RWPE2 (cell line): ENCODE results near the gene FAM107B.

Experiments
- ATAC-seq: fragments of 200-7000 bp; cut with Tn5 transposase; 3 replicates; pipeline ENCODE4 v1.9.1; 2021; ENCODE audit warnings: low read depth
- DNase-seq: peaks from one replicate; pipeline ENCODE4 v3.0.0-alpha.2; 2020; ENCODE audit warnings: low spot score
- H3K27ac ChIP-seq: fragments of 450-650 bp; 2 replicates; pipeline ENCODE4 v1.5.1; 2017; ENCODE audit warnings: mild to moderate bottlenecking; ENCODE audit not compliant: poor library complexity, severe bottlenecking
- H3K27me3 ChIP-seq: fragments of 250-450 bp; sonication (Bioruptor Pico); 2 replicates; pipeline ENCODE4 v1.5.1; 2021; ENCODE audit warnings: mild to moderate bottlenecking, moderate library complexity; ENCODE audit not compliant: insufficient read depth, poor library complexity, severe bottlenecking
- H3K36me3 ChIP-seq: fragments of 250-450 bp; sonication (Bioruptor Pico); 2 replicates; pipeline ENCODE4 v1.5.1; 2020; ENCODE audit warnings: low read depth, mild to moderate bottlenecking, moderate library complexity
- H3K4me1 ChIP-seq: fragments of 250-450 bp; sonication (Bioruptor Pico); 2 replicates; pipeline ENCODE4 v1.5.1; 2021; ENCODE audit warnings: mild to moderate bottlenecking, moderate library complexity; ENCODE audit not compliant: insufficient read depth, poor library complexity, severe bottlenecking
- H3K4me3 ChIP-seq: fragments of 250-450 bp; sonication (Bioruptor Pico); 2 replicates; pipeline ENCODE4 v1.5.1; 2021; ENCODE audit warnings: mild to moderate bottlenecking, moderate library complexity; ENCODE audit not compliant: severe bottlenecking
- H3K9me3 ChIP-seq: fragments of 250-450 bp; sonication (Bioruptor Pico); 2 replicates; pipeline ENCODE4 v1.5.1; 2021; ENCODE audit warnings: mild to moderate bottlenecking, moderate library complexity; ENCODE audit not compliant: severe bottlenecking
- TF ChIP-seq, protein P1 (sequence below): fragments of 450-650 bp; IDR thresholded peaks from one replicate; pipeline ENCODE4 v1.5.1; 2017; ENCODE audit warnings: mild to moderate bottlenecking, moderate library complexity; ENCODE audit not compliant: poor library complexity, severe bottlenecking

FAM107B gene

DNA sequence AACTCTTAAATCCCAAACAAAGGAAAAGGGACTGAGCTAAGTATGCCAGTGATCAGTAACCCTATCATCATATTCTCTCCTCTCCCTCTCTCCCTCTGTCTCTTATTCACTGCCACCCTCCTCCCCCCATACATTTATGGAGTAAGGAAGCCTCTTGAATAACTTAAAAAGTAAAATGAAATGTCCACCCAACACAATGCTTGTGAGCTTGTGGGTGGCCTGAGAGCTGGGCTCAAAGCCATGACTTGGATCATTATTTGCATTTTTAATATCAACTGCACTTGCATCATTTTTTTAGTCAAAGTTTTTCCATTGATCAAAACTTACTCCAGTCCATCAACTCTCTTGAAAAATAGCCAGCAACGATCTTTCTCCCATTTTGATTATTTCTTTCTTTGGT lies 46.8 kb downstream of the FAM107B start:
- no peak overlapping the region for H3K4me3 ChIP-seq
- no peaks in the 10 kb centered on the region for H3K9me3 ChIP-seq
- H3K27me3 ChIP-seq = no peaks in the 10 kb centered on the region
- no peak for ATAC-seq
- TF ChIP-seq, protein P1, sequence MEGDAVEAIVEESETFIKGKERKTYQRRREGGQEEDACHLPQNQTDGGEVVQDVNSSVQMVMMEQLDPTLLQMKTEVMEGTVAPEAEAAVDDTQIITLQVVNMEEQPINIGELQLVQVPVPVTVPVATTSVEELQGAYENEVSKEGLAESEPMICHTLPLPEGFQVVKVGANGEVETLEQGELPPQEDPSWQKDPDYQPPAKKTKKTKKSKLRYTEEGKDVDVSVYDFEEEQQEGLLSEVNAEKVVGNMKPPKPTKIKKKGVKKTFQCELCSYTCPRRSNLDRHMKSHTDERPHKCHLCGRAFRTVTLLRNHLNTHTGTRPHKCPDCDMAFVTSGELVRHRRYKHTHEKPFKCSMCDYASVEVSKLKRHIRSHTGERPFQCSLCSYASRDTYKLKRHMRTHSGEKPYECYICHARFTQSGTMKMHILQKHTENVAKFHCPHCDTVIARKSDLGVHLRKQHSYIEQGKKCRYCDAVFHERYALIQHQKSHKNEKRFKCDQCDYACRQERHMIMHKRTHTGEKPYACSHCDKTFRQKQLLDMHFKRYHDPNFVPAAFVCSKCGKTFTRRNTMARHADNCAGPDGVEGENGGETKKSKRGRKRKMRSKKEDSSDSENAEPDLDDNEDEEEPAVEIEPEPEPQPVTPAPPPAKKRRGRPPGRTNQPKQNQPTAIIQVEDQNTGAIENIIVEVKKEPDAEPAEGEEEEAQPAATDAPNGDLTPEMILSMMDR = no peak
- H3K27ac ChIP-seq = no peak overlapping the region
- no peak for DNase-seq
- no peaks in the 10 kb centered on the region for H3K4me1 ChIP-seq
- no peaks in the 10 kb centered on the region for H3K36me3 ChIP-seq

DNA sequence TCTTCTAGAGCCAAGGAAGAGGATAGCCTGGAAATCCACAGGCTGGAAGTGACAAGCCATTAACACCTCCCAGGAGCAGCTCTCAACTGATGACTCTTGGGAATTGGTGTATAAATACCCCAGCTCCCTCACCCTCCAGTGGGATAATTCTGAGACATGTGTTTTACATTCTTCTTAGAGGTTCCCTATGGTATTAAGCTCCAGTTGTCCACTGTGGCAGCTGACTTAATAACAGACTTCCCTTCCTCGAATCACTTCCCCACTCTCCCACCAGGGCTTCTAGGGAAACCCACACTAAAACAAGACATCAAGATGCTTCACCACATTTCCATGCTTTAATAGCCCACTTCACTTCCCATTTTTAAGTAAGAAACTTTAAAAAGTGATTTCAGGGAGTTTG lies 47.2 kb downstream of the FAM107B start:
- Histone ChIP-seq H3K9me3 (no peaks in the 10 kb centered on the region), H3K27me3 (no peaks in the 10 kb centered on the region), H3K27ac (no peak overlapping the region), H3K4me3 (no peak overlapping the region), H3K36me3 (no peaks in the 10 kb centered on the region), H3K4me1 (no peaks in the 10 kb centered on the region)
- DNase-seq (no peak), ATAC-seq (no peak)
- TF ChIP-seq, protein P1 = no peak

DNA sequence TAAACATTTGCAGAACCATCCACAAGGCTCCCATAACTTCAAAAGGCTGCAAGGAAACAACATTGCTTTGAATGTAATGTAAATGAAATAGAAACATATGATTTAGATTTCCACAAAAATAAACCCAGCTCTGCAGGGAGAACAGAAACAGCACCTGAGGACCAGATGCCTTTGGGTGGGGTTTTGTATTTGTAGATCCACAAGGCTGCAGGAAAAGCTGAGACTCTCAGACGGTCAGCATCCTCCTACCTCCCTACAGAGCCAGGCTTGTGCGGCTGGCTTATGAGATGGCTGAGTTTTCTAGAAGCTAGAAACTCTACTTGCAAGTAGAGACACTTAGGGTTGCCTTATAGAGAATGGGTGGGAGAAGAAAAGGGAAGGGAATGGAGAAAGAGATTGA lies 49.8 kb downstream of the FAM107B start:
- H3K27ac ChIP-seq = no peak overlapping the region
- TF ChIP-seq, protein P1 = no peak
- ATAC-seq = no peak
- H3K36me3 ChIP-seq = no peaks in the 10 kb centered on the region
- no peak overlapping the region for H3K4me3 ChIP-seq
- no peaks in the 10 kb centered on the region for H3K4me1 ChIP-seq
- no peaks in the 10 kb centered on the region for H3K27me3 ChIP-seq
- DNase-seq = no peak
- H3K9me3 ChIP-seq = no peaks in the 10 kb centered on the region

DNA sequence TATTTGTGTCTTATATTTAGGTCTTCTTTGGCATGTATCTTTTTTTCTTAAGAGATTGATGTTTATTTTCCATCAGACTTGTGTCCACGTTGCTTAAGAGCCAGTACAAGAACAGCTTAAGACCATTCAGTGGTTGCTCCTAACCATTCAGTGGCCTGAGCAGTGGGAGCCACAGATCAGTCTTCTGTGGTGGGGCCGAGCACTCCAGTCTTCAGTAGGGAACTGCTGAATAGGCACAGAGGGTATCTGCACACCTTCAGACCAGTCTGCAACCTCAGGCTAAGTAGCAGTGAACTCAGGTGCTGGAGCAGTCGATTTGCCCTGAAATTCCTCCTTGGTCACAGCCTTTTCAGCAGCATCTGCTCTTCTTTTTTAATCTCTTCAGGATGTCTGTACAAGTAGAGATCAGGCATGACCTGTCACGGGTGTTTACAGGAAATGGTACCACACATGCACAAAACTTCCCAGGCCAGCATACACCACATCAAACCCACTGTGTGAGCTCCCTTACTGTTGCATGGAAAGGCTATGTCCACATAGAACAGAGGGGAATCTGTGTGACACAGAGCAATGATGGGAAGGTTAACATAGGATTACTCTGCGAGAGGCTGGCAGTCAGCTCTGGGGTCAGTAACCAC lies 51.5 kb downstream of the FAM107B start:
- Histone ChIP-seq H3K27ac (no peak overlapping the region), H3K9me3 (no peaks in the 10 kb centered on the region), H3K27me3 (no peaks in the 10 kb centered on the region), H3K4me1 (no peaks in the 10 kb centered on the region), H3K4me3 (no peak overlapping the region), H3K36me3 (no peaks in the 10 kb centered on the region)
- TF ChIP-seq, protein P1 = no peak
- DNase-seq (no peak), ATAC-seq (no peak)

DNA sequence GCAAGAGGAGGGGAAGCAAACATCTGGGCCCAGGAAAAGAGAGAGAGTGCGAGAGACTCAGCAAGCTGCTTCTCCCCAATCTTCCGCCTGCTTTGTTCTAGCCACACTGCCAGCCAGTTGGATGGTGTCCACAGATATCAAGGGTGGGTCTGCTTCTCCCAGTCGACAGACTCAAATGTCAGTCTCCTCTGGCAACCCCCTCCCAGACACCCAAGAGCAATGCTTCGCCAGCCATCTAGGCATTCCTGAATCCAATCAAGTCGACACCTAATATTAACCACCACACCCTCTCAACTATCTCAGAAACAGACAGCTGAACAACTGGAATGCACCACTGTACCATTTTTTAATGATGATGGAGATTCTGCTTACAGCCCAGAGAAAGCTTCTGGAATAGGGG lies 57.1 kb downstream of the FAM107B start:
- no peak overlapping the region for H3K4me3 ChIP-seq
- no peaks in the 10 kb centered on the region for H3K4me1 ChIP-seq
- no peaks in the 10 kb centered on the region for H3K27me3 ChIP-seq
- H3K36me3 ChIP-seq = no peaks in the 10 kb centered on the region
- H3K27ac ChIP-seq = no peak overlapping the region
- ATAC-seq (no peak), DNase-seq (no peak)
- H3K9me3 ChIP-seq = no peaks in the 10 kb centered on the region
- TF ChIP-seq, protein P1 = no peak
